IMR-90 (cell line): ENCODE data around the gene IL5RA. TPM values are rescaled to one million over a fixed set of nuclear protein-coding genes. Genes with fewer than 3 reads are reported as not detected.

Source experiments
- ATAC-seq: fragments of 200-7000 bp; cut with Tn5 transposase; 2 replicates; pipeline ENCODE4 v1.9.1; 2020; ENCODE audit warnings: low read depth, mild to moderate bottlenecking, moderate library complexity
- BruUV-seq: library from RNA; stranded (reverse); fragments of 400-500 nt; replicated peaks from 2 replicates; lab custom pipeline; 2021; lab: Mats Ljungman, UMichigan
- CTCF ChIA-PET: fragments of 300-600 bp; formaldehyde crosslinking; extraction: SDS; loops from one replicate; lab custom pipeline; 2021; ENCODE audit warnings: antibody characterized with exemption; lab: Yijun Ruan, JAX
- POLR2A ChIA-PET: fragments of 300-600 bp; sonication (Branson Sonifier 250); formaldehyde crosslinking; loops from one replicate; lab custom pipeline; 2022; ENCODE audit warnings: antibody characterized with exemption; ENCODE audit not compliant: unreplicated experiment; lab: Charles Lee
- DNase-seq: peaks from one replicate; pipeline ENCODE4 v3.0.0; 2013
- H2AFZ ChIP-seq: replicated peaks from 2 replicates; pipeline ENCODE3; 2013; ENCODE audit warnings: low read length, mild to moderate bottlenecking; ENCODE audit not compliant: poor library complexity
- H2AK5ac ChIP-seq: 2 replicates; pipeline ENCODE4 v1.6.1; 2013; ENCODE audit warnings: low read depth, low read length, inconsistent platforms
- H2AK9ac ChIP-seq: replicated peaks from 2 replicates; pipeline ENCODE3; 2013; ENCODE audit warnings: mild to moderate bottlenecking, low read depth, low read length, moderate library complexity; ENCODE audit not compliant: poor library complexity
- H2BK120ac ChIP-seq: 2 replicates; pipeline ENCODE4 v1.6.1; 2013; ENCODE audit warnings: low read depth, low read length, inconsistent platforms
- H2BK15ac ChIP-seq: 3 replicates; pipeline ENCODE4 v1.6.1; 2013; ENCODE audit warnings: low read depth, low read length, inconsistent platforms
- H2BK20ac ChIP-seq: 2 replicates; pipeline ENCODE4 v1.6.1; 2013; ENCODE audit warnings: low read depth, mild to moderate bottlenecking, inconsistent platforms, low read length, moderate library complexity
- H2BK5ac ChIP-seq: 2 replicates; pipeline ENCODE4 v1.6.1; 2013; ENCODE audit warnings: mild to moderate bottlenecking, low read depth, low read length, inconsistent platforms; ENCODE audit not compliant: poor library complexity, severe bottlenecking
- H3K14ac ChIP-seq: replicated peaks from 2 replicates; pipeline ENCODE4 v1.6.1; 2013; ENCODE audit warnings: low read depth, low read length, inconsistent platforms
- H3K18ac ChIP-seq: 2 replicates; pipeline ENCODE4 v1.6.1; 2013; ENCODE audit warnings: low read depth, low read length, control low read depth
- H3K23ac ChIP-seq: 2 replicates; pipeline ENCODE4 v1.6.1; 2013; ENCODE audit warnings: low read depth, low read length, inconsistent platforms
- H3K27ac ChIP-seq: 2 replicates; pipeline ENCODE4 v1.5.1; 2013; ENCODE audit warnings: mild to moderate bottlenecking, control low read depth, low read length; ENCODE audit not compliant: insufficient read depth
- H3K27me3 ChIP-seq: 2 replicates; pipeline ENCODE4 v1.6.1; 2013; ENCODE audit warnings: low read length; ENCODE audit not compliant: control insufficient read depth, insufficient read depth
- H3K36me3 ChIP-seq: 2 replicates; pipeline ENCODE4 v1.6.1; 2013; ENCODE audit warnings: low read length, mixed read lengths; ENCODE audit not compliant: control insufficient read depth, insufficient read depth
- H3K4ac ChIP-seq: 2 replicates; pipeline ENCODE4 v1.6.1; 2013; ENCODE audit warnings: low read depth, low read length, inconsistent platforms
- H3K4me1 ChIP-seq: 2 replicates; pipeline ENCODE4 v1.6.1; 2013; ENCODE audit warnings: low read length, mixed read lengths; ENCODE audit not compliant: control insufficient read depth, insufficient read depth
- H3K4me2 ChIP-seq: 2 replicates; pipeline ENCODE4 v1.6.1; 2013; ENCODE audit warnings: low read depth, mild to moderate bottlenecking, control low read depth, low read length, moderate library complexity
- H3K4me3 ChIP-seq: 2 replicates; pipeline ENCODE4 v1.5.1; 2013; ENCODE audit warnings: low read depth, mild to moderate bottlenecking, control low read depth, low read length, moderate library complexity; ENCODE audit not compliant: insufficient read depth
- H3K56ac ChIP-seq: 2 replicates; pipeline ENCODE4 v1.6.1; 2013; ENCODE audit warnings: low read length, inconsistent platforms; ENCODE audit not compliant: insufficient read depth; ENCODE audit errors: extremely low read depth
- H3K79me1 ChIP-seq, 2 experiments: 2 replicates each; pipeline ENCODE4 v1.6.1; 2013; ENCODE audit warnings: low read length in 2 of 2, inconsistent platforms in 1 of 2, low read depth in 1 of 2
- H3K9ac ChIP-seq: 2 replicates; pipeline ENCODE4 v1.6.1; 2013; ENCODE audit warnings: low read depth, low read length, control low read depth
- H3K9me1 ChIP-seq: 2 replicates; pipeline ENCODE4 v1.6.1; 2013; ENCODE audit warnings: low read length, inconsistent platforms; ENCODE audit not compliant: insufficient read depth
- H3K9me3 ChIP-seq: 2 replicates; pipeline ENCODE4 v1.6.1; 2013; ENCODE audit warnings: low read length; ENCODE audit not compliant: control insufficient read depth, insufficient read depth
- H4K20me1 ChIP-seq: 2 replicates; pipeline ENCODE4 v1.6.1; 2013; ENCODE audit warnings: low read length, inconsistent platforms; ENCODE audit not compliant: insufficient read depth
- H4K5ac ChIP-seq: 2 replicates; pipeline ENCODE4 v1.6.1; 2013; ENCODE audit warnings: mild to moderate bottlenecking, low read depth, low read length, control low read depth
- H4K8ac ChIP-seq, 2 experiments: 2 replicates each; pipeline ENCODE4 v1.6.1; 2013; ENCODE audit warnings: low read depth in 2 of 2, low read length in 2 of 2, control low read depth in 1 of 2, inconsistent platforms in 1 of 2
- H4K91ac ChIP-seq: 2 replicates; pipeline ENCODE4 v1.6.1; 2013; ENCODE audit warnings: low read depth, low read length, inconsistent platforms; ENCODE audit not compliant: insufficient read depth
- FOS ChIP-seq: fragments of 150-350 bp; IDR thresholded peaks from 2 replicates; pipeline ENCODE4 v1.6.1; 2016; ENCODE audit warnings: low read depth, low read length
- MAFK ChIP-seq: IDR thresholded peaks from 2 replicates; pipeline ENCODE4 v1.6.1; 2012; ENCODE audit warnings: low read depth, low read length, improper control_type of control experiment
- MAZ ChIP-seq: IDR thresholded peaks from 2 replicates; pipeline ENCODE4 v1.6.1; 2012; ENCODE audit warnings: low read depth, mild to moderate bottlenecking, low read length, improper control_type of control experiment, moderate library complexity, borderline replicate concordance
- NFE2L2 ChIP-seq: fragments of 150-350 bp; IDR thresholded peaks from 2 replicates; pipeline ENCODE4 v1.6.1; 2016; ENCODE audit warnings: low read depth, mild to moderate bottlenecking, low read length
- RAD21 ChIP-seq: IDR thresholded peaks from 2 replicates; pipeline ENCODE4 v1.6.1; 2012; ENCODE audit warnings: low read length, improper control_type of control experiment
- RCOR1 ChIP-seq: IDR thresholded peaks from 2 replicates; pipeline ENCODE4 v1.6.1; 2012; ENCODE audit warnings: mild to moderate bottlenecking, low read length, improper control_type of control experiment; ENCODE audit not compliant: insufficient replicate concordance
- RFX5 ChIP-seq: IDR thresholded peaks from 2 replicates; pipeline ENCODE4 v1.8.0; 2012; ENCODE audit warnings: low read depth, mild to moderate bottlenecking, low read length, moderate library complexity
- SMC3 ChIP-seq: fragments of 150-350 bp; IDR thresholded peaks from 2 replicates; pipeline ENCODE4 v1.6.1; 2016; ENCODE audit warnings: low read depth, mild to moderate bottlenecking, antibody characterized with exemption, low read length, moderate library complexity
- WGBS, 2 experiments: methylation state at CpG; one replicate each; pipeline versions ENCODE4 v1.1.5 to v1.1.7; 2013; ENCODE audit warnings: missing lambda C conversion rate in 2 of 2; ENCODE audit not compliant: insufficient read length in 1 of 2; ENCODE audit errors: extremely low coverage in 2 of 2; 5-methylcytosine and 5-hydroxymethylcytosine counted together
- dilution Hi-C: fragments of 300-500 bp; cut with HindIII; formaldehyde crosslinking; loops from one replicate; pipeline ENCODE4 v1.14.3; 2018; ENCODE audit warnings: low sequenced_read_pairs; ENCODE audit not compliant: unreplicated experiment
- in situ Hi-C: fragments of 300-500 bp; cut with MboI; formaldehyde crosslinking; loops from 3 replicates; pipeline ENCODE4 v1.14.3; 2019; ENCODE audit warnings: low sequenced_read_pairs, inconsistent platforms, mixed read lengths
- intact Hi-C: fragments of 100-400 bp; cut with micrococcal nuclease; formaldehyde crosslinking; loops from 2 replicates; pipeline ENCODE4 v1.10.0; 2022
- polyA plus RNA-seq, 3 experiments: library from polyadenylated mRNA; depleted of rRNA; stranded (reverse); fragments of >200 nt; gene quantifications; 2 replicates each; pipeline ENCODE4 v1.2.3, GENCODE V29; 2012; ENCODE audit warnings: low replicate concordance in 1 of 3
- total RNA-seq: library from RNA; depleted of rRNA; stranded (reverse); fragments of >200 nt; gene quantifications from 2 replicates; pipeline ENCODE4 v1.2.3, GENCODE V29; 2012

The IL5RA gene
- total and polyA plus RNA-seq, 2 of the 4 experiments (the other 2 are of a cell fraction) = not detected

DNA sequence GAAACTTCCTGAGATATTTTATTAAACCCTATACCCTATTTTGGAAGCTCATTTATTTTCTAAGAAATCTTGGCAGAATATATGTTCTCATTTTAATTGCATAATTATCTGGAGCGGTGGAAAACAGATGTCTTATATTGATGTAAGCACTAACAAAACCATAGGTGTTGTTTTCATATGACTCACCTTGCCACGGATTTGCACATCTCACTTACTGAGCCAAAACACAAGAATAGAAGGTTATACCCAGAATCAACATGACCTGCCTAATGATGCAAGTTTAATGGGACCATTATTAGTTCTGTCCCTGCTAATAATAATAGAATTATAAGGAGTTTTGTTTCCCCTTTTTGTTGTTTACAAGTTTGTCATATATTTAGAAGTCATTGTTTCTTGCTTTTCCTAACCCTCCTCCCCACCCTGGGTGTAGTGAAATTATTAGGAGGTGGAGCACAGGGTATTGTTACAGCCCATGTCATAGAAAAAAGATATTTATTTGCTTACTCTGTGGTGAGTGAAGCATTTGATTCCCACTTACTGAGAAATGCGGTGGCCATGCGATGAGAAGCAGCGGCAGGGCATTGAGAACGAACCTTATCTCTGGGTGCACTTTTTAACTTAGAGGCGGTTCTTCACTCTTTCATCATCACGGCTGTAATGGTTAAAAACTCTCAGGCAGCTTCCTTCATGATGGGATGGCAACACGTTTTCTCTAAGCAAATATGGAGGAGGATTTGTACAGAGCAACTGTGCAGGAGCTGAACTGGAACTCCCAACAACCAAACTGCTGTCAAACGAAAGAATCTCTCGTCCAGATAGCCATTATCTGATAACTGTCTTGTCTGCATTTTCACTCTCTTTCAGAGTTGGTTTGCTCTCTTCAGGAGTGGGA lies 521 bp downstream of the IL5RA start:
- Histone ChIP-seq H3K18ac (no peak overlapping the region), H3K56ac (no peak overlapping the region), H2AK9ac (no peak overlapping the region), H3K4me1 (no peaks in the 10 kb centered on the region), H4K91ac (no peak overlapping the region), H2AK5ac (no peak overlapping the region), H4K8ac (no peak overlapping the region), H3K79me1 (no peaks in the 10 kb centered on the region), H2AFZ (no peak overlapping the region), H3K14ac (no peak overlapping the region), H2BK20ac (no peak overlapping the region), H3K27ac (no peak overlapping the region), H3K4ac (no peak overlapping the region), H3K4me3 (no peak overlapping the region; the same call in 1 of the 2 replicates), H3K27me3 (no peaks in the 10 kb centered on the region), H3K9me3 (no peaks in the 10 kb centered on the region), H2BK5ac (no peak overlapping the region), H3K36me3 (no peaks in the 10 kb centered on the region), H2BK120ac (no peak overlapping the region), H4K5ac (no peak overlapping the region), H3K23ac (no peak overlapping the region), H4K20me1 (no peaks in the 10 kb centered on the region), H3K4me2 (peak overlapping the region; percentile 36), H3K9me1 (no peaks in the 10 kb centered on the region), H3K9ac (no peak overlapping the region), H2BK15ac (no peak overlapping the region)
- no TSS peak for BruUV-seq
- dilution Hi-C loops (no loop called here), in situ Hi-C loops (no loop called here), intact Hi-C loops (no loop called here)
- CTCF ChIA-PET = no interaction called here
- ATAC-seq (peak; percentile 59), DNase-seq (no peak)
- TF ChIP-seq SMC3 = no peak
- no peak for TF ChIP-seq RFX5
- no peak for TF ChIP-seq MAFK
- TF ChIP-seq NFE2L2 = no peak
- no peak for TF ChIP-seq RCOR1
- no peak for TF ChIP-seq FOS
- TF ChIP-seq RAD21 = no peak
- TF ChIP-seq MAZ = no peak
- WGBS, 2 experiments = no CpG with 5 or more reads among the region's 11 CpGs
- POLR2A ChIA-PET = no interaction called here
